NCI-H2081 treated with DMSO at 0.1 percent for 48 hours (cell line): Measurements from ENCODE around the gene FSD1.
"Not testable (repeated sequence)": the region's sequence is repeated elsewhere in the genome, so short reads cannot be mapped to it uniquely, and the experiment has no call there.

ENCODE experiments used
- DNase-seq: peaks from one replicate; lab custom pipeline; 2025; lab: John Stamatoyannopoulos, UW

FSD1 gene

GRCh38 chr19:4319067-4319718, 14.8 kb downstream of the FSD1 start:
- DNase-seq = no peak

- no peak for DNase-seq
Observed at GRCh38 chr19:4320419-4320818, 16.0 kb downstream of the FSD1 start.

GRCh38 chr19:4322942-4323665, 18.7 kb downstream of the FSD1 start:
- no peak for DNase-seq

GRCh38 chr19:4323692-4324091, 19.3 kb downstream of the FSD1 start:
- no peak for DNase-seq

GRCh38 chr19:4324228-4324627, 19.8 kb downstream of the FSD1 start:
- no peak for DNase-seq

GRCh38 chr19:4326215-4326836, 21.9 kb downstream of the FSD1 start:
- DNase-seq = no peak

- DNase-seq = no peak
Observed at GRCh38 chr19:4326837-4327251, 22.4 kb downstream of the FSD1 start.

- DNase-seq = no peak
Observed at GRCh38 chr19:4327252-4327876, 23.0 kb downstream of the FSD1 start.

- no peak for DNase-seq
Observed at GRCh38 chr19:4327877-4328242, 23.5 kb downstream of the FSD1 start.

- no peak for DNase-seq
Observed at GRCh38 chr19:4328243-4328990, 24.0 kb downstream of the FSD1 start.

- not testable (repeated sequence) for DNase-seq
Observed at GRCh38 chr19:4328991-4329681, 24.7 kb downstream of the FSD1 start.

GRCh38 chr19:4329858-4330257, 25.5 kb downstream of the FSD1 start:
- DNase-seq = no peak

GRCh38 chr19:4334929-4335570, 30.7 kb downstream of the FSD1 start:
- DNase-seq = no peak

GRCh38 chr19:4337906-4338440, 33.6 kb downstream of the FSD1 start:
- no peak for DNase-seq

GRCh38 chr19:4338441-4339355, 34.3 kb downstream of the FSD1 start, which contains the start of gene STAP2:
Gene STAP2 (minus strand): TSS chr19:4338827. CDS start chr19:4338753, 74 bp downstream.
- no peak for DNase-seq

- DNase-seq = no peak
Observed at GRCh38 chr19:4342314-4342614, 37.9 kb downstream of the FSD1 start.

- peak; percentile 100 for DNase-seq
Observed at GRCh38 chr19:4342615-4343369, 38.4 kb downstream of the FSD1 start.

GRCh38 chr19:4343370-4344307, 39.2 kb downstream of the FSD1 start, which contains the start of gene MPND:
Gene MPND (plus strand): TSS chr19:4343562. CDS start chr19:4343594, 32 bp downstream.
- DNase-seq = no peak
